CD4-positive, alpha-beta T cell (primary cell): ENCODE measurements around the gene MRNIP. TPM values are rescaled to one million over a fixed set of nuclear protein-coding genes. Genes with fewer than 3 reads are reported as not detected.
"Not testable (repeated sequence)": the region's sequence is repeated elsewhere in the genome, so short reads cannot be mapped to it uniquely, and the experiment has no call there.

ENCODE experiments used
- ATAC-seq: fragments of 200-7000 bp; cut with Tn5 transposase; one replicate; pipeline ENCODE4 v1.10.0; 2022; ENCODE audit warnings: mild to moderate bottlenecking; ENCODE audit not compliant: poor library complexity
- CTCF ChIA-PET: fragments of 350-600 bp; sonication (Branson Sonifier 250); formaldehyde crosslinking; loops from one replicate; lab custom pipeline; 2021; ENCODE audit warnings: antibody characterized with exemption, inconsistent platforms; lab: Charles Lee
- POLR2A ChIA-PET: fragments of 350-600 bp; sonication (Branson Sonifier 250); formaldehyde crosslinking; loops from one replicate; lab custom pipeline; 2021; ENCODE audit warnings: antibody characterized with exemption, inconsistent platforms; lab: Charles Lee
- DNase-seq, 14 experiments: peaks; one replicate each; pipeline ENCODE4 v3.0.0-alpha.2; 2013 to 2020; ENCODE audit warnings: mixed read lengths in 2 of 14
- H3K27ac ChIP-seq, 2 donors: one replicate each; pipeline versions ENCODE4 v1.5.1 to v1.7.0; 2013; ENCODE audit warnings: low read length in 2 of 2, low read depth in 1 of 2, mild to moderate bottlenecking in 1 of 2
- H3K27me3 ChIP-seq, 2 experiments: 1 replicate in 1 of 2; 2 replicates in 1 of 2; pipeline versions ENCODE4 v1.6.1 to v1.7.0; 2013; ENCODE audit warnings: low read length in 2 of 2, control low read depth in 1 of 2, mild to moderate bottlenecking in 1 of 2, moderate library complexity in 1 of 2; ENCODE audit not compliant: insufficient read depth in 2 of 2, control insufficient read depth in 1 of 2
- H3K36me3 ChIP-seq: one replicate; pipeline ENCODE4 v1.6.1; 2013; ENCODE audit warnings: low read length, control low read depth; ENCODE audit not compliant: insufficient read depth
- H3K4me1 ChIP-seq: one replicate; pipeline ENCODE4 v1.6.1; 2013; ENCODE audit warnings: low read length, control low read depth; ENCODE audit not compliant: insufficient read depth
- H3K4me3 ChIP-seq: one replicate; pipeline ENCODE4 v1.5.1; 2013; ENCODE audit warnings: mild to moderate bottlenecking, low read length, moderate library complexity
- H3K9me3 ChIP-seq, 2 experiments: 1 replicate in 1 of 2; 2 replicates in 1 of 2; pipeline versions ENCODE4 v1.6.1 to v1.7.0; 2013; ENCODE audit warnings: low read length in 2 of 2, mild to moderate bottlenecking in 2 of 2, control low read depth in 1 of 2, moderate library complexity in 1 of 2; ENCODE audit not compliant: control insufficient read depth in 1 of 2, insufficient read depth in 1 of 2
- H3K27ac Mint-ChIP-seq: one replicate; pipeline ENCODE4 v1.8.0; 2020; ENCODE audit warnings: mixed read lengths
- H3K27me3 Mint-ChIP-seq: one replicate; pipeline ENCODE4 v1.8.0; 2021; ENCODE audit warnings: mixed read lengths
- H3K36me3 Mint-ChIP-seq: one replicate; pipeline ENCODE4 v1.8.0; 2021; ENCODE audit warnings: low read depth, mixed read lengths
- H3K4me1 Mint-ChIP-seq: one replicate; pipeline ENCODE4 v1.8.0; 2021; ENCODE audit warnings: low read depth, mixed read lengths
- H3K4me3 Mint-ChIP-seq: one replicate; pipeline ENCODE4 v1.8.0; 2020; ENCODE audit warnings: mild to moderate bottlenecking, mixed read lengths
- H3K9me3 Mint-ChIP-seq: one replicate; pipeline ENCODE4 v1.8.0; 2020; ENCODE audit warnings: mixed read lengths
- CTCF ChIP-seq: fragments of 200-600 bp; IDR thresholded peaks from one replicate; pipeline ENCODE4 v1.8.0; 2022; ENCODE audit warnings: antibody characterized with exemption, mild to moderate bottlenecking
- intact Hi-C, 2 experiments: fragments of 100-400 bp; cut with DNase I in 1 of 2; cut with micrococcal nuclease in 1 of 2; formaldehyde crosslinking; loops; one replicate each; pipeline versions ENCODE4 v1.15.1 to v1.9.0; 2023 to 2025; cut with DNase I, micrococcal nuclease
- microRNA-seq: library from miRNA; unstranded; fragments of <30 nt; microRNA quantifications from one replicate; pipeline ENCODE4 v1.2.0, GENCODE V29; 2021; ENCODE audit warnings: borderline microRNAs expressed, borderline replicate concordance
- total RNA-seq, 174 experiments: library from RNA in 2 of 174; stranded (reverse) in 2 of 174; gene quantifications; one replicate each; pipeline ENCODE4 v1.2.3 and lab custom pipeline; 2021 to 2026

MRNIP gene
- total RNA-seq, 2 experiments from 2014 or later: 31.8 to 32.8 TPM

GRCh38 chr5:179791881-179792611 lies 66.6 kb downstream of the MRNIP start:
- Mint-ChIP-seq H3K4me1 (peaks cover 35% of the 10 kb centered on the region), H3K27me3 (no peaks in the 10 kb centered on the region), H3K27ac (peak overlapping the region; percentile 59), H3K4me3 (peak overlapping the region; percentile 63), H3K36me3 (peaks cover 5% of the 10 kb centered on the region), H3K9me3 (no peaks in the 10 kb centered on the region)
- intact Hi-C loops: no loop called here
- ChIA-PET POLR2A (interaction anchor here (1.2 kb wide), 1 partner anchor 168 kb away, joined by 5 read pairs; the partner anchor contains the start of gene HNRNPH1), CTCF (interaction anchor here (0.8 to 2.8 kb wide), 3 partner anchors 9 to 29 kb away, joined by 3 to 12 read pairs (median 4); no protein-coding TSS in a partner anchor)
- Histone ChIP-seq H3K27me3 (no peaks in the 10 kb centered on the region), H3K9me3 (no peaks in the 10 kb centered on the region), H3K36me3 (no peaks in the 10 kb centered on the region), H3K4me1 (peaks cover 38% of the 10 kb centered on the region), H3K27ac (no peak overlapping the region), H3K4me3 (no peak overlapping the region)
- ATAC-seq (no peak), DNase-seq (peak in 1 of 14 experiments; percentile 32)
- TF ChIP-seq CTCF: no peak

DNA sequence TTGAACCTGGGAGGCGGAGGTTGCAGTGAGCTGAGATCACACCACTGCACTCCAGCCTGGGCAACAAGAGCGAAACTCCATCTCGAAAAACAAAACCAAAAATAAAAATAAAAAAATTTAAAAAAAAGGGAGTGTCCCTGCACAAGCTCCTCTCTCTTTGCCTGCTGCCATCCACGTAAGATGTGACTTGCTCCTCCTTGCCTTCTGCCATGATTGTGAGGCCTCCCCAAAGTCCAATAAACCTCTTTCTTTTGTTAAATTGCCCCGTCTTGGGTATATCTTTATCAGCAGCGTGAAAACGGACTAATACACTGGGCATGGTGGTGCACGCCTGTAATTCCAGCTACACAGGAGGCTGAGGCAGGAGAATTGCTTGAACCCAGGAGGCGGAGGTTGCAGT lies 69.3 kb downstream of the MRNIP start:
- H3K36me3 ChIP-seq, POLR2A ChIA-PET, H3K9me3 Mint-ChIP-seq, DNase-seq, CTCF ChIA-PET, H3K4me3 Mint-ChIP-seq, H3K27me3 ChIP-seq, H3K27me3 Mint-ChIP-seq, H3K9me3 ChIP-seq, H3K27ac Mint-ChIP-seq, H3K27ac ChIP-seq, ATAC-seq, H3K36me3 Mint-ChIP-seq, H3K4me3 ChIP-seq, intact Hi-C loops: not testable (repeated sequence)
- H3K4me1 ChIP-seq: peaks cover 16% of the 10 kb centered on the region
- H3K4me1 Mint-ChIP-seq: peaks cover 20% of the 10 kb centered on the region

DNA sequence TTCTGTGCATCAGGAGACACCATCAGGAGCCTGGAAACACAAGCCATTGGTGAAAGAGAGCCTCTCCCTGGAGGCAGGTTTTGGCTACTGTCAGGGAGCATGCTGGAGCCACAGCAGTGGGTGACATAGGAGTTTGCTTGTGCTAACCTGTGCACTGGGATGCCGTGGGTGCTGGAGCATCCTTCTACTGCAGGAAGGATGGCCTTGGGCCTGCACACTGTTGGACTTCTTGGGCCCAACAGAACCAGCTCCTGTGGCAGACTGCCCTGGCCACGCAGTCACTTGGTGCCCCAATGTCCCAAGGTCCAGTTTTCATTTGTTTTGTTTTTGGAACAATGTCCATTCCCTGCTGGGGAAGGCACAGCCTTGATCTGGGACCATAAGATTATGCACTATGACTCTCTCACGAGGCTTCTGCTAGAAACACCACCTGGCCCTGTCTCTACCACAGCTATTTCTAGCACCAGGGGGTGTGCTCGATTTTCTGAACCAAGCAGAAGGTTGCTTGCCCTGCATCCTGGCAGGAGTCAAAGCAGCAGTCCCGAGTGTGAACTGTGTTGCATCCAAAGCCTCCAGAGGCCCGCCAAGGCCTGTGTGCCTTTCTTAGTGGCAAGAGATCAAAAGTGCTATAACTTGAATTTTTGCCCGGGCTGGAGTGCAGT lies 70.3 kb downstream of the MRNIP start:
- H3K4me3 ChIP-seq: no peak overlapping the region
- no peak overlapping the region for H3K4me3 Mint-ChIP-seq
- H3K27me3 Mint-ChIP-seq: no peaks in the 10 kb centered on the region
- no peaks in the 10 kb centered on the region for H3K27me3 ChIP-seq
- ATAC-seq: no peak
- H3K27ac ChIP-seq: no peak overlapping the region
- no peaks in the 10 kb centered on the region for H3K36me3 Mint-ChIP-seq
- CTCF ChIA-PET: no interaction called here
- no peaks in the 10 kb centered on the region for H3K36me3 ChIP-seq
- TF ChIP-seq CTCF: no peak
- H3K27ac Mint-ChIP-seq: no peak overlapping the region
- intact Hi-C loops: no loop called here
- no peaks in the 10 kb centered on the region for H3K9me3 ChIP-seq
- H3K4me1 Mint-ChIP-seq: peaks cover 10% of the 10 kb centered on the region
- POLR2A ChIA-PET: no interaction called here
- peaks cover 6% of the 10 kb centered on the region for H3K4me1 ChIP-seq
- no peaks in the 10 kb centered on the region for H3K9me3 Mint-ChIP-seq
- DNase-seq: no peak

Small RNA genes lying within 50 kb of the gene (microRNA-seq; reads per million reads assigned to microRNA genes)
- gene MIR1229: 0.81 reads per million

Other genes starting within 250 kb of the MRNIP start
- 1,000 to 10,000 TPM; 2,404 to 2,435 TPM for gene HNRNPH1, start 235.1 kb downstream of the MRNIP start, total RNA-seq
- gene CBY3, start 177.8 kb downstream of the MRNIP start, total RNA-seq: under 1 TPM; 0.36 to 0.64 TPM
- 100 to 1,000 TPM; 150 to 152 TPM for gene CANX, start 159.8 kb downstream of the MRNIP start, total RNA-seq
- gene MAML1, start 126.0 kb downstream of the MRNIP start, total RNA-seq: 10 to 100 TPM; 21.8 to 22.2 TPM
- 1 to 10 TPM; 3.6 to 4.2 TPM for gene LTC4S, start 64.8 kb downstream of the MRNIP start, total RNA-seq
- 100 to 1,000 TPM; 141 to 145 TPM for gene MGAT4B, start 52.0 kb downstream of the MRNIP start, total RNA-seq
- gene SQSTM1, start 37.9 kb downstream of the MRNIP start, total RNA-seq: 100 to 1,000 TPM; 260 to 267 TPM
- gene TBC1D9B, start 49.1 kb upstream of the MRNIP start, total RNA-seq: 10 to 100 TPM; 67.5 to 71.8 TPM
- gene RNF130, start 212.9 kb upstream of the MRNIP start, total RNA-seq: 10 to 100 TPM; 18.2 to 19.1 TPM